HG03354 (cell line): ENCODE results near the gene SORL1.

Experiments used
- ATAC-seq: cut with Tn5 transposase; IDR thresholded peaks from one replicate; pipeline ENCODE4 v1.9.1; 2021; ENCODE audit warnings: mild to moderate bottlenecking; ENCODE audit not compliant: unreplicated experiment, poor library complexity, severe bottlenecking

Gene SORL1

GRCh38 chr11:121596195-121597155 lies 144.4 kb downstream of the SORL1 start:
- no peak for ATAC-seq

- ATAC-seq = no peak
These were observed 151.2 kb downstream of the SORL1 start for GRCh38 chr11:121603316-121603715.

- ATAC-seq = no peak
These were observed 152.0 kb downstream of the SORL1 start for GRCh38 chr11:121604152-121604551.

- ATAC-seq = no peak
These were observed 154.2 kb downstream of the SORL1 start for GRCh38 chr11:121606354-121606753.

DNA sequence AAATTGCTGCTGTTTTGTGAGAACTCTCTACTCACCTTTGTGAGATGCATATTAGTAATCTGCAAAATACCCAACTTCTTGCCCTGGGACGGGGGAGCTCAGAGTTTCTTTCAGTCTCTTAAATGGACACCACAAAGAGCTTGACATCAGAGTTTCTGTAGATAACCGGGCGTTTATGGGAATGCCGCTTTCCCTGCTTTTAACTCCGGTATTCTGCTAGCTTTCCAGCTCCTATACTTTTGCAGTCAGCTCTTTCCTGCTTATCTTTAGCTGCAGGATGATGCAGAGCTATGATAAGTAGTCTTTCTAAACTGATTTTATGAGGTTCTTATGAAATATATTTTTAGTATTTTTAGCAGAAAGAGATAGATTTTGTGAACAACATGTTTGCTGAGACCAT lies 155.2 kb downstream of the SORL1 start:
- ATAC-seq = no peak

DNA sequence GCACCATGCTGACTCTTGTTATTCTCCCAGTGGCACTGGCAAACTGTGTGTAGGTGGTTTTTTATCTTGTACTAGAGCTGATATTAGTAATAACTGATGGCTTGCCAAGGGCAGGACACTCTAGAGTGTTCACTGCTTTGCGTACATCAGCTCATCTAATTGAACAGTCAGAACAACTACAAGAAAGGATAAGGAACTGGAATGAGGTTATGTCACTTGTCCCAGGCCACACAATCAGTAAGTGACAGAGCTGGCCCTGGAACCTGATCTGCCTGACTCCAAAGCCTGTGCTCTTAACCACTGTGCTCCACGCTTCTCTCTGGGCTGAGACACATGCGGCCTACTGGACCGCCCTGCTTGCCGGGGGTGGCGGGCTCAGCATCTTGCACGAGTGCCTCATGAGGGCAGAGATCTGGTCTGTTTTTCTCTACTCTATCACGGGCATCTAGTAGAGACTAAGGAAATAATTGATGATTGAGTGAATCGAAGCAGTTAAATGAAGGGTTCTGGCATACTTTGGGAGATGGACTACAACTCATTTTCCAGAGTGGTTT lies 156.5 kb downstream of the SORL1 start:
- no peak for ATAC-seq

DNA sequence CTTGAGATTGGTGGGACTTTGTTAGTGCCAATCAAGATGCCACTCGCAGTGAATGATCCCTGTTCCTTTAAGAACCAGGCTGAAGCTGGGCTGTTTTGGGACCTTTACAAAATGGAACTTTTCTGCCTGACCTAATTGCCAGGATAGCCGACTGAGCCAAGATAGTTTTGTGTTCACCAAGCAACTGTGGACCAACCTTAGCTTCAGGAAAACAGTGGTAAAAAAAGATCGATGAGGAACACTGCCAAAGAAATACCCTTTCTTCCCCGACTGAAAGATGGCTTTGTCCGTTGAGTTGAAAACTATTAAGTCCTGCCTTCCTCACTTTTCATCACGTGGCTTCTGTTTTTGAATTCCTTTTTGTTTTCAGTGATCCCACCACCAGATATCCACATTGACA lies 158.6 kb downstream of the SORL1 start:
- no peak for ATAC-seq

- ATAC-seq = no peak
These were observed 159.1 kb downstream of the SORL1 start for GRCh38 chr11:121611242-121611641.

GRCh38 chr11:121613724-121614123 lies 161.6 kb downstream of the SORL1 start:
- no peak for ATAC-seq

- ATAC-seq = no peak
These were observed 162.6 kb downstream of the SORL1 start for GRCh38 chr11:121614636-121615240.

DNA sequence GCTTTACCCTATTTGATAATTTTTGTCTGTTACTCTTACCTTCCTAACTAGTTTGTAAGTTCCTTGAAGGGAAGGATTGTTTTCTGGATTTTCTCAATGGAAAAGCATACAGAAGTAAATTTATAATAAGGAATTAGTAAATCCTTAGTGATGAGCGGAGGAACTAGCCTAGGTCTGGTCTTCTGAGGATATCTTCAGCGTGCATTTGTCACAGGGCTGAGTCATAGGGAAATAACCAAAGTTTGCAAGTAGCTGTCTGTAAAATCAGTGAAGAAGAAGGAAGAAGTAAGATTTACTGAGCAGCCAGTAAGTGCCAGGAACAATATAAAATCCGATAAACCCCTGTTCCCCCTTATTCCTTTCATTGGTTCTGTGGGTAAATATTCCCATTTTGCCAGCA lies 163.4 kb downstream of the SORL1 start:
- ATAC-seq = no peak

GRCh38 chr11:121618516-121618915 lies 166.4 kb downstream of the SORL1 start:
- no peak for ATAC-seq

- no peak for ATAC-seq
These were observed 173.8 kb downstream of the SORL1 start for GRCh38 chr11:121625777-121626506.

- ATAC-seq = no peak
These were observed 174.4 kb downstream of the SORL1 start for GRCh38 chr11:121626507-121626875.

DNA sequence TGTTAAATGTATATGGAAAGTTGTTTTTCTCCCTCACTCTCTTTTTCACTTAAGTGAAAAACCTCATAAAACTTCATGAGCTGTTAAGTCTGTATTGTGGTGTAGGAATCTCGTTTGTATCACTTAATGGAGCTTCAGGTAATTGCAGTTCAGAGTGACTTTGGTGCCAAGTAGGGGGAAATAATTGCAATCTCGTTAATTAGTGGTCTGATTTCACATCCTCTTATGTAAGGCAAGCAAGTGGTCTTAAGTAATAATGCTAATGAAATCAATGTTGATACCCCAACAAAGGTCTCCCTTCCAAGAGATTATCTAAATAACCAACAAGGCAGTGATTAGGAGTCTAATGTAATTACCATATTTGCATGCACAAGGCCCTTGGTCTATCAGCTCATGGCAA lies 174.9 kb downstream of the SORL1 start:
- ATAC-seq = no peak

DNA sequence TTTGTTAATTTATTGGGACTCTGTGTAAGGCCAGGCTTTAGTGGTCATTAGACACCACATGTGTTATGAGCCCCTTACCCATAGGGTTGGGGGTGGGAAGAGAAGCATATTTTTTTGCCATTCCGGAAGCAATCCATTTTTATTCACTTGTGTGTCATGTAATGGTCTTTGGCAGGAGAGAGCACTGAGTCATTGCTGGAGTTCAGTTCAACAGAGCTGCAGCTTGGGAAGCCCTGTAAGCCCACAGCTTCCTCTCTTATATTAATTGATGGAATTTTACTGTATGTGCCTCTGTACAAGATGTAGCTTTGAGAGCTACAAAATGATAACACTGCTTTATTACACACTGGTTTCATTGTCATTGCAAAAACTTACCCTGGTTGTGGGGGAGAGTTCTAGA lies 177.9 kb downstream of the SORL1 start:
- ATAC-seq = no peak

- ATAC-seq = no peak
These were observed 179.3 kb downstream of the SORL1 start for GRCh38 chr11:121631456-121631855.

DNA sequence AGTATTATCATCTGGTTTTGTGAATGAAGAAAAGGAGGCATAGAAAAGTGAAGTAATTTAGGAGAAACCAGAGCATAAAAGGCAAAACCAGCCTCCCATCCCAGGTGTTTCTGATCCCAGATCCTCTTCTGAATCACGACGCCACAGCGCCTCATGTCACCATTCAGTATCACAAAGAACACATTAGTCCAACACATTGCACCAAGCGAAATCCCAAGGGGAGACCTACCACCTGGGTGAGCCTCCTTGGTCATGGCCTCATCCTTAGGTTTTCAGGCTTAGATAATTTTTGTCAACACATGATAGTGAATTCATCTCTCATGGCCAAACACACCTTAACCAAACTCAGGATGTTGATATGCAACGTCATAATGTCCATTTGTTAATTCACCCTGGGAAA lies 182.2 kb downstream of the SORL1 start:
- ATAC-seq = no peak

DNA sequence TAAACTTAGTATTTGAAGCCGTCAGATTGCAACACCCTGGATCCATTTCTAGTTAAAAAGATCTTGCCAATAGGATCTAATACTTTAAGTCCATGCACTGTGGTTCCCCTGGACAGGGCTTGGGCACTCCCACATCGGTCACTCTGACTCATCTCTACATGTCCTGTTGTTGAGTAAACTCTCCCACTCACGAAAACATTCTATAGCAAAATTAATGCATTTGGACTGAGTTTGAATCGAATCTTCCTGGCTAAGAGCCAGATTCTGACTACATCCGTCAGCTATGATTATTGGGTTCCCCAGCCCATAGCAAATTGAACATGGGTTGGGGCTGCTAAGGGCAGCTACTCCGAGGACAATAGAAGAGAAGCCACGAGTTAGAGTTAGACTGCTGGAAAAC lies 182.8 kb downstream of the SORL1 start:
- no peak for ATAC-seq

- ATAC-seq = no peak
These were observed 184.1 kb downstream of the SORL1 start for GRCh38 chr11:121636081-121636799.
